Lower lobe of right lung (tissue), 2 donors: ENCODE data around the gene CHERP. TPM values are rescaled to one million over a fixed set of nuclear protein-coding genes. Genes with fewer than 3 reads are reported as not detected.

ENCODE experiments used
- ATAC-seq, 2 donors: fragments of 200-7000 bp; cut with Tn5 transposase; one replicate each; pipeline ENCODE4 v1.9.1; 2020 to 2022; ENCODE audit warnings: mild to moderate bottlenecking in 2 of 2, moderate library complexity in 2 of 2
- DNase-seq: peaks from one replicate; pipeline ENCODE4 v3.0.0-alpha.2; 2020
- H3K27ac ChIP-seq: fragments of 200-600 bp; one replicate; pipeline ENCODE4 v1.8.0; 2022
- H3K27me3 ChIP-seq: fragments of 200-600 bp; one replicate; pipeline ENCODE4 v1.8.0; 2022; ENCODE audit warnings: low read depth
- H3K36me3 ChIP-seq: fragments of 200-600 bp; one replicate; pipeline ENCODE4 v1.8.0; 2022; ENCODE audit warnings: mild to moderate bottlenecking
- H3K4me1 ChIP-seq: fragments of 200-600 bp; one replicate; pipeline ENCODE4 v1.8.0; 2022
- H3K4me3 ChIP-seq: fragments of 200-600 bp; one replicate; pipeline ENCODE4 v1.8.0; 2022; ENCODE audit warnings: mild to moderate bottlenecking
- H3K9me3 ChIP-seq: fragments of 200-600 bp; one replicate; pipeline ENCODE4 v1.8.0; 2022
- CTCF ChIP-seq: fragments of 200-600 bp; IDR thresholded peaks from one replicate; pipeline ENCODE4 v1.8.0; 2022; ENCODE audit warnings: antibody characterized with exemption, mild to moderate bottlenecking
- intact Hi-C: fragments of 100-400 bp; cut with DNase I; formaldehyde crosslinking; loops from one replicate; pipeline ENCODE4 v1.11.0; 2022
- total RNA-seq: library from RNA; stranded (reverse); fragmentation: NEBNext Ultra II Directional; extraction: Animal tissue kit (Norgen Biotek cat#: 25700); gene quantifications from one replicate; pipeline ENCODE4 v1.2.1, GENCODE V29; 2021
- donor health status: DM: no; HTN: yes; CAD: no; lungs with severe emphysema.

Gene CHERP
- total RNA-seq, 1 donor from 2014 or later, result 35.4 TPM

DNA sequence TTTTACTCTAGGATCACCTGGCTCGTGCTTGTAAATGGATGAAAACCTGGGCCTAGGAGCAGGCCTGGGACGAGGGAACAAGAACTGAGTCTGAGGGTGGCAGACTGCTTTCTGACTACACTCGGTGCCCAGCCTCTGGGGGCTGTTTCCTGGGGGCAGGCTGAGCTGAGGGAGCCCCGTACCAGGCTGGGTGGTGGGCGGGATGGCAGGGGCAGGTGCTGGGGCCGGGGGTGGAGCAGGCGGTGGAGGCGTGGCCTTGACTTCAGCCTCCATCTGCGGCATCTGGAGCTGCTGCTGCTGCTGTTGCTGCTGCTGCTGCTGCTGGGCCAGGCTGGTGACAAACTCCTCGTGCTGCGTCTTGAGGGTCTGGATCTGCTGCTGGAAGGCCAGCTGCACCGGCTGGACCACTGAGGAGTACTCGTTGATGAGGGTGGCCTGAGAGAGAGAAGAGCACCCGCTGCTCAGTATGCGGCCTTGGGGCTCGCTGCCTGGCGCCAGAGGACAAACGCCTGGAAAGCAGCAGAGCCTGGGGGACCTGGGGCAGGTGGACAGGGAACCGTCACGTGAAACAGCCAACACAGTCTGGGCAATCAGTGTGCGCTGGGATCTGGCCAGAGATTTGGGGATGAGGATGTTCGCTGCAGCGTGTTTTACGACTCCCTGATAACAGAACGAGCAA lies 12.6 kb downstream of the CHERP start:
- Histone ChIP-seq H3K9me3 (no peaks in the 10 kb centered on the region), H3K4me3 (no peak overlapping the region), H3K4me1 (no peaks in the 10 kb centered on the region), H3K27ac (no peak overlapping the region), H3K27me3 (no peaks in the 10 kb centered on the region), H3K36me3 (peaks cover 100% of the 10 kb centered on the region)
- DNase-seq (no peak), ATAC-seq (no peak)
- intact Hi-C loops, result no loop called here
- TF ChIP-seq CTCF, result no peak

DNA sequence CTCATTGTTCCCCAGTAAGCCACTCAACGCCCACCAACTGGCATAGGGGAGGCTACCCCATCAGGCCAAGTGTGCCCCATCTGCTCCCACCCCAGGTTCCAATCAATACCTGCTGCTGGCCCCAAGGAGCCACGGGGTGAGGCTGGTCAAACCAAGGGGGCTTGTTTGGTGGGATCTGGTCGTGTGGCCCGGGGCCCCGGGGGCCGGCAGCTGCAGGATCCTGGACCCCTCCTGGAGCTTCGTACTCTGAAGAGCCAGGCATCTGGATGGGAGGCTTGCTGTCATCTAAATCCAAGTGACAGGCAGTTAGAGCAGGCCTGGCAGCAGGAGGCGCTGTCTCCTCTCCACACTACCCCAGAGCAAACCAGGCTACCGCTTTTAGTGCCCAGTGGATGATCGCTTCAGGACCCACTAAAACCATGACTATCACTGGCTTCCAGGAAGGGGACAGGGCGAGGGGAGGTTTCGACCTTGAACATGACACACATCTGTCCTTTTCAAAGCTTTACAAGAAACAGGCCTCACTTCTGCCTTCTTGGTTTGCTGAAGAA lies 14.2 kb downstream of the CHERP start:
- TF ChIP-seq CTCF, result peak; percentile 27
- intact Hi-C loops, result no loop called here
- no peak overlapping the region for H3K4me3 ChIP-seq
- no peaks in the 10 kb centered on the region for H3K4me1 ChIP-seq
- DNase-seq (no peak), ATAC-seq (no peak)
- no peaks in the 10 kb centered on the region for H3K27me3 ChIP-seq
- H3K27ac ChIP-seq, result no peak overlapping the region
- H3K36me3 ChIP-seq, result peaks cover 100% of the 10 kb centered on the region
- no peaks in the 10 kb centered on the region for H3K9me3 ChIP-seq

GRCh38 chr19:16527334-16527935 lies 14.8 kb downstream of the CHERP start:
- Histone ChIP-seq H3K27me3 (no peaks in the 10 kb centered on the region), H3K4me3 (no peak overlapping the region), H3K36me3 (peaks cover 100% of the 10 kb centered on the region), H3K27ac (no peak overlapping the region), H3K4me1 (no peaks in the 10 kb centered on the region), H3K9me3 (no peaks in the 10 kb centered on the region)
- intact Hi-C loops, result no loop called here
- no peak for DNase-seq
- no peak for ATAC-seq
- no peak for TF ChIP-seq CTCF

DNA sequence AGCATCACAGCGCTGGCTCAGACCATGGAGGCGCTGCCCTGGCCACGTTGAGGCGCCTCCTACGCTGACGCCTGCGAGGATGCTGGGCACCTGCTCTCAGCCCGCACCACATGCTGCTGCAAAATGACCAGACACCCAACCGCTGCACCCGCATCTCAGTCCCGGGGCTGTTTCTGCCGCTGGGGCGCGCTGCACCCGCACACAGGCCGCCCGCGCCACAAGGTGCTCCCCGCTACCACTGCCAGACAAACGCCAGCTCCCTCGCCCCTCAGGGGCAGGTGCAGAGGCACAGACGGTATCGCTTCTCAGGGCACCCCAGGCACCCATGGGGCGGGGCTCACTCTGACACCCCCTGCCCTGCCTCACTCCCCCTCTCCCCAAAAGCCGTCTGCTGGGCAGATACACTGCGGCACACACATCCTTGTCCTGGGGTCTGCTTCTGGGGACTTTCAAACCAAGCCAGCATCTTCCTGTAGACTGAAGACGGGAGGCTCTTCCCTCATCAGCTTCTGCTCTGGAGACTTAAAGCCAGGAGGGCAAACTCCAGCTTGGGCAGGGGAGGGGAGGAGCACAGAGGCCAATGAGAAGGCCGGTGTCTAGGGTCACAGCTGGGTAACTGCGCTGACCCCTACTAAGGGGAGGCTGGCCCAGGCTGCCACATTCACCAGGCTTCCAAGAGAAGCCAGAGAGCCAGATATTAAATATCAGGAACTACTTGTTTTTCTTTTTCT lies 16.3 kb downstream of the CHERP start:
- Histone ChIP-seq H3K27ac (no peak overlapping the region), H3K4me1 (no peaks in the 10 kb centered on the region), H3K4me3 (no peak overlapping the region), H3K9me3 (no peaks in the 10 kb centered on the region), H3K36me3 (peaks cover 98% of the 10 kb centered on the region), H3K27me3 (no peaks in the 10 kb centered on the region)
- intact Hi-C loops, result no loop called here
- no peak for ATAC-seq
- no peak for TF ChIP-seq CTCF
- DNase-seq, result no peak

DNA sequence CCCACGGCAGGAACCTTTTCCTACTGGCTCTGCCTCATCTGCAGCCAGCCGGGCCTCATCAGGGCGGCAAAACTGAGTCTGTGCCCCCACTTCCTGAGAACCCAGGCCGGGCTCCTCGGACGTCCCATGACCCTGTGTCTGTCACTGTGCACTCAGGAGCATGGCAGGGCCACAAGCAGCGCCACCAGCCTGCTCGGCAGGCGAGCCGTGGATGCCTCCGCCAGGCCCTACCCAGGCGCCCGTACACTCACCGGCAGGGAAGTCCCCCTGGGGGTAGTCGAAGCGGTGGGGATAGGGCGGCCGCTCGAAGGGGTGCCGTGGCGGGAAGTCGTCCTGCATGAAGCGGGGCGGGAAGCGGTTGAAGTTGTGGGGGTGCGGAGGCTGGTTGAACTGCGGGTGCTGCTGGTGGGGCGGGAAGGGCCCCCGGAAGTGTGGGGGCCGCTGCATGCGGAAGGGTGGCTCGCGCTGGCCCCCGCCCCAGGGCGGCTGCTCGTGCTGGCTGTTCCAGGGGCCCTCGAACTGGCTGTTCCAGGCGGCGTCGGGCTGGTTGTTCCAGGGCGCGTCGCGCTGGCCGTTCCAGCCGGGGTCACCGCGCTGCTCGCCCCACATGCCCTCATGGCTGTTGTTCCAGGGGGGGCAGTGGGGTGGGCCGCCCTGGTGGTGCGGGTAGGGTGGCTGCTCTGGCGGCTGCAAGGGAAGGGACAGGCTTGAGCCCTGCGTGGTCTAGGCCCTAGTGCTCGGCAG lies 17.1 kb downstream of the CHERP start:
- no peak for TF ChIP-seq CTCF
- ATAC-seq (no peak), DNase-seq (no peak)
- Histone ChIP-seq H3K4me3 (no peak overlapping the region), H3K27me3 (no peaks in the 10 kb centered on the region), H3K36me3 (peaks cover 98% of the 10 kb centered on the region), H3K27ac (no peak overlapping the region), H3K4me1 (no peaks in the 10 kb centered on the region), H3K9me3 (no peaks in the 10 kb centered on the region)
- intact Hi-C loops, result no loop called here
